UCSD-AML1 (cell line): ENCODE data around the gene MED15.
"Not testable (repeated sequence)": the region's sequence is repeated elsewhere in the genome, so short reads cannot be mapped to it uniquely, and the experiment has no call there.

ENCODE experiments used
- DNase-seq: peaks from one replicate; lab custom pipeline; 2025; ENCODE audit not compliant: unreplicated experiment; lab: John Stamatoyannopoulos, UW

Gene MED15

DNA sequence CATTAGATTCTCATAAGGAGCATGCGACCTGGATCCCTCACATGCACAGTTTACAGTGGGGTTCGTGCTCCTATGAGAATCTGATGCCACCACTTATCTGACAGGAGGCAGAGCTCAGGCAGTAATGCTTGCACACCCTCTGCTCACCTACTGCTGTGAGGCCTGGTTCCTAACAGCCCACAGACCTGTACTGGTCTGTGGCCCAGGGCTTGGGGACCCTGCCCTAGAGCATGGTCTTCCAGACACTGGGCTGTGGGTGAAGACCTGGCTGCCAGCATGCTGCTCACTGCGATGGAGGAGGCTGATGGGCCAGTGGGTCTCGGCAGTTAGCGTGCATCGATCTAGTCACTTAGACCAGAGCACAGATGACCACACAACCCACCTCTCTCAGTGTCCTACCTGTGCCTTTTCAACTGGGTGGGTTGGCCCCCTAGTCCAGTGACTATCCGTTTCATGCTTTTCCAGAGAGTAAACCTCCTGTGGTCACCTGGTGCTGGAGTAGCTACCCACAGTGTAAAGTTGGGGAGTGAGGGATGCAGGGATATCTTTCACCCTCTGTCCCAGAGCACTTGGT is 21.1 kb downstream of the MED15 start:
- DNase-seq: no peak

DNA sequence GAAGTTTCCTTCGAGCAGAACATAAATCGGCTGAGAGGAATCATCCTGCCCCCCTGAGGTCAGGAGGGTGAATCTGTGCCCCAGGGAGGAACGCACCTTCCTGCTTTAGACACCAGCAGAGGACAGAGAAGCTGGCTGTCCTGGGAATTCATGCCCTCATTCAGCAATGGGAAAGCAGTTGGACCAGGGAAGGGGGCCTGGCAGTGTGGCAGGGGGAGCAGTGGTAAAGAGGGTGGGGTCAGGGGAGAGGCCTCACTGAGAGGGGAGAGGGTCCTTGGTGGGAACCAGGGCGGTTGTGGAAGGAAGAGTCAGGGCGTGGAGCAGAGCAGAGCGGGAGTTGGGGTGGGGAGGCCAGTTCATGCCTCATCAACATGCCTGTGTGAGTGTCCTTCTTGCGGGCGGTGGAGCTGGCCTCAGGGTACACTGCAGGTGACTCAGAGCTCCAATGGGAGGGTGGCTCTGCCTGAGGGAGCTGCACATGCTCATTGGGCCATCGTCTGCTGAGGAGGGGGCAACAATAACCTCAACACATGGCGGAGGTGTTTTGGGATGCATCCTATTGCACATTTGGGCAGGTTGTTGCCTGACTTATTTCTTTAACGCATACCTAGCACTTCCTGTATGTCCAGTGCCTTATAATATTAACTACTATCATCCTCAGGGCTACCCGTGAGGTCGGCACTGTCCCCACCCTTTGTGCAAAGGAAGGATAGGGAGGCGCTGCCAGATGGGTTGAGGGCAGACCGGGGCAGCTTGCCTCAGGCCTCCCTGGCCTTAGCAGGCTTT is 23.2 kb downstream of the MED15 start:
- DNase-seq: no peak

DNA sequence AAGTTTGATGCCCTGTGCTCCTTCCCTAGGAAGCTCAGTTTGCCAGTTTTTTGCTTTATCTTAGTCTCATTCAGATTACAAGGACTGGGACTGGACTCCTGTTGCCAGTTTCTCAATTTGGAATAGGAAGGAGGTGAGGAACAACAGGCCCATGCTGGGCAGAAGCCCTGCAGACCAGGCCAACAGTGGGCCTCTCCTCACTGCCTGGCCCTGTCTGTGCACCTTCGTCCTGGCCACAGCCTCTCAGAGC is 23.7 kb downstream of the MED15 start:
- DNase-seq: no peak

DNA sequence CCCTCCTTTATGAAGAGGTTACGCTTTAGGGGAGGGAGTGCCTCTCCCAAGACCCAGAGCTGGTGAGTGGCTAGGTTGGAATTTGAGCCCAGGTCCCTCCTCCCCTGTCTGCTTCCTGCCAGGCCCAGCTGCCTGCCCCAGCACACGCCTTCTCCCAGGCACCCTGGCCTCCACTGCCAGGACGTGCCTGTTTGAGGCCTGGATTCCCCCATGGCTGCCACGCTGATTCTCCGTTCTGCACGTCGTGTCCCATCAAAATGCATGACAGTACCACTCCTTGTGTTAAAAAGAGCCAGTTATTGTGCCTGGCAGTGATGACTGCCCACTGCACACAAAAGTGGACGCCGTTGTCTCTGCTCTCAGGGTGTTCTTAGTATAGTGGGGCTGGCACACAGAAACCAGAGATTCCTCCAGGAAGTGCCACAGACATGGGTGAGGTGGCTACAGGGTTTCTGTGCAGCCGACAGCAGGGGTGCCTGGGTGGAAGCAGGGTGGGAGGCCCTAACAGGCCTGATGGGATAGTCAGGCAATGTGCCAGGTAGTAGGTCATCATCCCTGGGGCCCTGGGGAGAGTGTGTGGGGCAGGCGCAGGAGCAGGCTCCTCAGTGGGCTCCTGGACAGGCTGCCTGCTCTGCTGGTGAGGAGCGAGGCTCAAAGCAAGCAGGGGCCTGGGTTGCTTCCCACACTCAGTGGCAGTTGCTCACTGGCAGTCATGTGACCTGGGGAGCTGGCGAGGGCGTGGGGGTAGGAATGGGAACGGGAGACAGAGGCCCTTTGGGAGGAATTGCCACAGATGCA is 24.2 kb downstream of the MED15 start:
- DNase-seq: no peak

DNA sequence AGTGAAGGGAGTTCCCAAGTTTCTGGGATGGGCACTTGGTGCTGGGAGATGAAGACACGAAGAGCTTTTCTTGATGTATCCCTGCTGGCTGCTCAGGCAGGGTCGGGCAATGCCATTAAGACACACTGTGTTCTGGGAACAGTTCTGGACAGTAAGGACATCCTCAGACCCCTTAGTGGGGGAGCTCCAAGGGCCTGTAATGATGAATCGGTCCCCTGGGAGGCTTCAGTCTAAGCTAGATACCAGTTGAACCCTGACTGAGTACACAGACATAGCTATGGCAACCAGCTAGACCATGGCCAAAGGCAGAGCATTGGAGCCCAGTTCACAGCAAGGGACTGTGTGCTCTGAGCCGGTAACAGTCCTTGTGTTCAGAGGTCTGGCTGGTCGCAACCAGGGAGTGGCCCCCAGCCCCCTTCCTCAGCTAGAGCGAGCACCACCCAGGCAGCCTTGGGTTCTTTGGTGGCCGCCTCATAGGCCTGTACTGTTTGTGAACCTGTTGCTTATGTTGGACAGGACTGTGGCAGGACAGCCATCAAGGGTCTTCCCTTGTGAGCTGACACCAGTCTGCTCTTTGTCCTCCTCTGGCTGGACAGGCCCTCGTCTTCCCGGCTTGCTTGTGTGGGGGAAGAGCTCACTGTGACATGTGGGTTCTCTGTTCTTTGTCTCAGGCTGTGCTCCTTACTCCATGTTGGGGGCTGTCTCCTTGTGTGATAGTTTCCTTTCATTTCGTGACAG is 25.0 kb downstream of the MED15 start:
- DNase-seq: no peak

DNA sequence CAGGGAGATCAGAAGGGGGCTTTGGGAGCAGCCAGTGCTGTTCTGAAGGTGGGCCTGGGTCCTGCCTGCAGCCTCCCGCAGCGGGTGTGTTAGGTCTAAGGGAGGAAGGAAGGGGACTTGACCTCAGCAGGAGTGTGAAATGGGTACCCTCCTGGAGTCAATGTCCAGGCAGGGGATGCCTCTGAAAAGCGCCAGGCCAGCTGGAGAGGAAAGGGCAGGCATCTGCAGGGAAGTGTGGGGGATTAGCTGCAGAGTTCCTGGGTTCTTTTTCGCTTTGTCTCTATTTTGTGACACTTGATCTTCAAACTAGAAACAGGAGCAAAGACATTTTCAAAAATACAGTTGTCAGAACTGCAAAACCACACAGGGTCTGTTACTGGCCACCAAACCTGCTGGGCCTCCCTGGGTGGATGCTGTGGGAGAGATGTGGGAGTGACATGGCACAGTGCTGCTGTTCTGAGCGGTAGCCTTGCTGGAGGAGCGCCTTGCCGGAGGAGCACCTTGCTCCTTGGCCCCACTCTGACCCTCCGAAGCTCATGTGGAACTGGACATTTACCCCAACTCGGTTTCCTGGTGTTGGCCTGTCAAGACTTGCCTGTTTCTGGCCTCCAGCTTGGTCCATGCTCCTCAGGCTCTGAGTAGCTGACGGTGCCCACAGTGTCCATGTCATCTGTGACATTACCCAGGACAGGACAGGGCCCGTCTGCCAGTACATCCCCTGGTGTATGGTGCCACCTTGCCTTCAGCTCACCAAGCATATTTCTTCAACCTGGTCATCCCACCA is 25.9 kb downstream of the MED15 start:
- no peak for DNase-seq

DNA sequence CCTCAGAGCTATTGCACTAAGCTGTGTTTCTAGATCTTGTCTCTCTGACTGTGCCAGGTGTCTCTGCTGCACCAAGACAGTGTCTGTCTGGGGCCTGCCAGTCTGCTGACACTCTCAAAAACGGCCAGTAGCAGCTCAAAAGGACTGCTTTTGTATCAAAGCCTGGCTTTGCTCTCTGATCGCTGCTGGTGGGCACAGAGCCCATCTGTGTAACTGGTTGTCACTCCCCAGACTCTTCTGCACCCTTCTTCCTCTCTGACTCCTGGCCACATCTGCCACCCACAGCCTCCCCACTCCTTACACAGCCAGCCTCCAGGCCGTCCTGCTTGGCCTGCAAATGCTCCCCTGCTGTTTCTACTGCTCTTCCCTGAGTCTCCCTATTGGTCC is 26.5 kb downstream of the MED15 start:
- no peak for DNase-seq

DNA sequence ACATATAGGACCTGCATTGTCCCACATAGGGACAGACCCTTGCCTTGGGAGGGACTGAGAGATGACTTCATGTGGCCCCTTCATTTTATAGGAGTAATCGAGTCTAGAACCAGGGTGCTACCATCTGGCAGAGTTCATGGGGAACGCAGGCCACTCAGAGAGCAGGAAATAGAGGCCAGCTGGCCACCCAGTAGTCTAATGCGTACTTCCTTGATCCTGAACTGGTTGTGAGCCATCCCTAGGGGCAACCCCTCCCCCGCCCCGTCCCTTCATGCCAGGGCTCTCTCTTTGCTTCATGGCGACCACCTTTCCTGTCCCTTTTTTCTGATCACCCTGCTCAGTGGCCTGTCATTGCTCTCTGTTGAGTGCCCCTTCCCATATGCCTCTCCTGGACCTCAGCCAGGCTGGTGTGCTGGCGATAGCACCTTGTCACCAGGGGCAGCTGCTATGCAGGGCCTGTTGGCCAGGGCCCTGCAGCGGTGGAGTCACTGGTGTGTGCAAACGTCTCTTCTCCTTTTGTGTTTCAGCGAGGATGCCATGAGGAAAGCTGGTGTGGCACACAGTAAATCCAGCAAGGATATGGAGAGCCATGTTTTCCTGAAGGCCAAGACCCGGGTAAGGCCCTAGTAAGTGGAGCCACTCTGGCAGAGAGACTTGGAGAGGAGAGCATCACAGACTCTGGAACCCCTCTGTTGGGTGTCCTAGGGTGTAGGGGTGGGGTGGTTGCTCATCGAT is 29.3 kb downstream of the MED15 start:
- no peak for DNase-seq

DNA sequence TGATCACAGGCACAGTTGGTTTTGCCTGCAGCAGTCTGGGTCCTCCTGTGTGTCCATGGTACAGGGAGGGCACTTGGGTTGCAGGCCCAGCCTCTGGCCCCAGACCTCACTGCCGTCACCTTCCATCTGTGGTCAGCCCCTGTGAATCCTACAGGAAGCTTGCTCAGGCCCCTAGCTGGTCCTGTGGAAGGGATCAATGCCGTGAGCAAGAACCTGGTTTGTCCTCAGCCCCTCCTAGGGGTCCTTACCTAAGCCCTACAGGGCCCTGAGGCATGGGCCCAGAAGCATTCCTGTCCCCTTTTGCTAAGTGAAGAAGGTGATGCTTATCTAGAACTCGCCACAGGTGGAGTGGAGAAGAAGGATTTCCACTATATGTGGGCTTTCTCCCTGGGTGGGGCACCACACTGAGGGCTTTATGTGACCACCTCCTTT is 29.9 kb downstream of the MED15 start:
- DNase-seq: no peak

DNA sequence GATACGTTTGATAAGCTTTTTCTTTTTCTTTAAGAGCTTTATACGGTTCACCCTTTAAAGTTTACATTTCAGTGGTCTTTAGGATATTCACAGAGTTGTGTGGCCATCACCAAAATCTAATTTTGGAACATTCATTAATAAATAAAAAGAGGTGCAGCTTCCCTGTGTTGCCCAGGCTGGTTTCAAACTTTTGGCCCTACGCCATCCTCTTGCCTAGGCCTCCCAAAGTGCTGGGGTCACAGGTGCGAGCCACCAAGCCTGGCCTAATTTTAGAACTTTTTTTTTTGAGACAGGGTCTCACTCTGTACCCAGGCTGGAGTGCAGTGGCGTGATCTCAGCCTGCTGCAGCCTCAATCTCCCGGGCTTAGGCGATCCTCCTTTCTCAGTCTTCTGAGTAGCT is 30.6 kb downstream of the MED15 start:
- DNase-seq: no peak

DNA sequence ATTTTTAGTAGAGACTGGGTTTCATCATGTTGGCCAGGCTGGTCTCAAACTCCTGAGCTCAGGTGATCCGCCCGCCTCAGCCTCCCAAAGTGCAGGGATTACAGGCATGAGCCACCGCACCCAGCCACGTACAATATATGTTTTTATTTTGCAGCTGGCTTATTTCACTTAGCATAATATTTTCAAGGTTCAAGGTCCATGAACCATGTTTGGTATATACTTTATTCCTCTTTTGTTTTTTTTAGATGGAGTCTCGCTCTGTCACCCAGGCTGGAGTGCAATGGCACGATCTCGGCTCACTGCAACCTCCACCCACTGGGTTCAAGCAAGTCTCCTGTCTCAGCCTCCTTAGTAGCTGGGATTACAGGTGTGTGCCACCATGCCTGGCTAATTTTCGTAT is 31.5 kb downstream of the MED15 start:
- not testable (repeated sequence) for DNase-seq

DNA sequence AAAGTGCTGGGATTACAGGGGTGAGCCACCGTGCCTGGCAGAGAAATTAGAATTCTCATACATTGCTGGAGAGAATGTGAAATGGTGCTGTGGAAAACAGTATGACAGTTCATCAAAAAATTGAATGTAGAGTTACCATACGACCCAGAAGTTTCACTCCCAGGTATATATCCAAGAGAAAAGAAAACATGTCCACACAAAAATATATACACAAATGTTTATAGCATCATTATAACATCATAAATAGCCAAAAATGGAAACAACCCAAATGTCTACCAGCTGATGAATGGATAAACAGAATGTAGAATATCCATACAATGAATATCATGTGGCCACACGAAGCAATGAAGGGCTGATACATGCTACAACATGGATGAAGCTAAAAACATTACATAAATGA is 34.6 kb downstream of the MED15 start:
- no peak for DNase-seq

DNA sequence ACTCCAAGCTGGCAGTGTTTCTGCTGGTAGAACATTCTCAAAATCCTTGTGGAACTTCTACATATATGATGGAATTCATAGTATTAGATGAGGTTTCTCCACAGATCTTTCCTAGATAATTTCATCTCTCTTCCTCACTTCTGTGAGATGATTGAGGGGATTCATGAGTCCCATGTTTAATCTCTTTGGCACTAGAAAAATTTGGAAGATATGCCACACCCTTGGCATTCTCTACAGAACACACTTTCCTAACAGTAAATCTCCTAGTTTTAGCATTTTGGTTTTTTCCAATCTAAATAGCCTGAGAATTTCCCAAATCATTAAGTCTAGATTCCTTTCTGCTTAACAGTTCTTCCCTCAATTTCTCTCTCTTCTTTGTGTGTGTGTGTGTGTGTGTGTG is 35.3 kb downstream of the MED15 start:
- DNase-seq: no peak

DNA sequence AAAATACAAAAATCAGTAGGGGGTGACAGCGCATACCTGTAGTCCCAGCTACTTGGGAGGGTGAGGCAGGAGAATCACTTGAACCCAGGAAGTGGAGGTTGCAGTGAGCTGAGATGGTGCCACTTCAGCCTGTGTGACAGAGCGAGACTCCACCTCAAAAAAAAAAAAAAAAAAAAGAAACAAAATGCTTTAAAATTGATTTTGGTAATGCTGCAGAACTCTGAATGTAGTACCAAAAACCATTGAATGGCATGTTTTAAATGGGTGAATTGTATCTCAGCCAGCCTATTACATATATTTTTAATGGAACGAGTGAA is 37.9 kb downstream of the MED15 start:
- not testable (repeated sequence) for DNase-seq

DNA sequence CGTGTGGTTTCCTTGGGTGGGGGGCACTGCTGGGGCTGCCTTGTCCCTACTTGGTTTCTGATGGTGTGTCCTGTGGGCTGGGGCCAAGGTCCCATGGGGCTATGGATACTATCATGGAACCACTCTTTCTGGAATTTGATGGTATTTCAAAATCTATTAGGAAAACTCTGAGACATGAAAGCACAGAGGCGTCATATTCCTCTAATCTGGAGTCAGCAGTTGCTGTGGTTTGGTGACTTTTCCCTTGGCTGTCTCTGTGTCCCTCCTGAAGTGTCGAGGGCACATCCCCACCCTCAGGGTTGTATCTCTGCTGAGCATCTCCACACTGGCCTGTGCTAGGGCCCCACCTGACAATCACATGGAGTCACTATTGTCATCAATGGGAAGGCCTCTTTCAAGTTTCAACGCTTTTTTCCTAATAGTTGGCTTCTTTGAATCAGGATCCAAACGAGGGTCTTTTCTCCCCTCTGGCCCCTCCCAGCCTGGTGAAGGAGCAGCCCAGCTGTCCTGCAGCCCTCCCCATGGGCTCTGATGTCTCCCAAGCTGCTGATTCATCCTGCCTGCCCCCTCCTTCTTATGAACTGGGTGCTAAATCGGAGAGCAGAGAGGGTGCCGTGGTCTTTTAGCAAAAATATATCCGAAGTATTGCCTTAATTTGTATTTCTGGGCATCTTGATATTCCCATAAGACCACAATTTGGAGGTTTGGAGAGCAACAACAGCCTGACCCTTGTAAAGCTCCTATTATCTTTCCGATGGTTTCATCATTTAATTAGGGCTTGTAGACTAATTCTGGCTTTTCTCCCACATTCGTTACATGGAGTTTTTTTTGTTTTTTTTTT is 38.5 kb downstream of the MED15 start:
- no peak for DNase-seq

DNA sequence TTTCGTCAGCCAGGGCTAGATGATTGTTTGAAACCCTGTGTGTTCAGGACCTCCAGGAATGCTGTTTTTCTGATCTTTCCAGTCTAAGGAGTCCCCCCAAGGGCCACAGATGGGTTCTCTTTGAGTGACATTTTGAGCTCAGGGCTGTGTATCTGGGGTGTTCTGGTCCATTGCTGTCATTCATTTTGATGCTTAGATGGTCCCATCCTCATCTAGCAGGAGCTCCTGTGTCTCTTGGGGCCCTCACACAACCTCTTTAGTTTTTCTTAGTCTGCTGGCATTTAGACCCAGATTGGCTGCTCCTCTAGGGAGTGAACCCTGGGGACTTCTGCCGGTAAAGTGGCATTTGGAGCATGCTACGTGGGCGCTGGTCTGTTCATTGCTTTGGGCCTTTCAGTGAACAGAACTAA is 39.1 kb downstream of the MED15 start:
- DNase-seq: no peak

DNA sequence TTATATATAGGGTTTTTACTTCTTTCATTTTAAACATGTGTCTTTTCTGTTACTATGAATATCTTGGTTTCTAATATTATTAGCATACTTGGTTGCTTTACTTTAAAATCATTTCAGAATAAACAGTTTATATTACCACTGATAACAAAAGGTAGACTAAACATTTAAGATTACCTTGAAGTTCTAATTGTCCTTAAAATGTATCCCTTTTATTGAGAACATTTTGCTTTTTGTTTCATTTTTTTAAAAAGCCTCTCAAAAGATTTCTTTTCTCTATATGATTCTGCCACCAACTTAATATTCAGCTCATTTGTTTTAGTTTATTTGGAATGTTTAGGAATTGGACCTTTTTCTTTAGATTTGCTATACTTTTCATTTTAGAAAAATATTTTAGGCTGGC is 39.6 kb downstream of the MED15 start:
- DNase-seq: no peak

DNA sequence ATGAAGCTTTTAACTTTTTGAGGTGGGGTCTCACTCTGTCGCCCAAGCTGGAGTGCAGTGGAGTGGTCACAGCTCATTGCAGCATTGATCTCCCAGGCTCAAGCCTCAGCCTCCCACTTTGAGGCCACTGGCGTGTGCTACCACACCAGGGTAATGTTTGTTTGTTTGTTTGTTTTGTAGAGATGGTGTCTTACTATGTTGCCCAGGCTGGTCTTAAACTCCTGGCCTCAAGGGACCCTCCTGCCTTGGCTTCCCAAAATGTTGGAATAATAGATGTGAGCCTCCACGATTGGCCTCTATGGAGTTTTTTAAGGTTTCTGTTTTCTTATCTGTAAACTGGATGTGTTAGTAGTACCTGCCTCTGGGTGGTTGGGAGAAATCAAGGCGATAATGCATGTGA is 41.4 kb downstream of the MED15 start:
- DNase-seq: no peak

DNA sequence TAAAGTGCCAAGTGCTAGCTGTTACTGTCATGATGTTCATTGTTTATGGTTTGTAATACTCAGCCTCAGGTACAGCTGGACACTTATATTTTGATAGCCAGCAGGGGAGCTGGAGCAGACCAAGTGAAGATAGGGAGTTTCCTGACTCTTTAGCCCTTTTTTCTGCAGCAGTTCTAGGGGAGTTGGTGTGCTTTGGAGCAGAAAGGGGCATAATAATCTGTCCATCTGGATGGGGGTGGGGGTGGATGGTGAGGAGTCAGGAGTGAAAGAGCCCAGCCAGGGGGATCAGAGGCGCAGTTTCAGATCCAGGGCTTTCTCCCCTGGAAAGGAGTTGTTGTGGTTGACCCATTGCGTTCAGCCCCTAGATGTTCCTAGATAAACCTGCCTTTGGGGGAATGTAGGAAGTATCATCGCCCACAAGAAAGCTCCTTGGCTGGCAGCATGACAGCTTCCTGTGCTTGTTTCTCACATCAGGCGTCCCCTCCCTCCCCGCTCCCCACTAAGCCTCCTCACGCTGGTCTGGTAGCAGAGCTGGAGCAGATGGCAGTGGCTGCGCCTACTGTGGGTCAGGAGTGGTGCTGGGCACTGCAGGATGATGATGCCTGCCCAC is 41.9 kb downstream of the MED15 start:
- DNase-seq: peak; percentile 63
